ENCODE measurements around the gene SLC2A13. TPM values are rescaled to one million over a fixed set of nuclear protein-coding genes. Genes with fewer than 3 reads are reported as not detected.

Gene SLC2A13
- total and polyA plus RNA-seq, 4 donors, result 1.9 to 20.2 (median 6.9) TPM

GRCh38 chr12:39959467-39959866 lies 146.4 kb downstream of the SLC2A13 start:
- H3K4me1 ChIP-seq (ENCODE audit: control insufficient read depth in 4 of 4, insufficient read depth in 4 of 4, low read length in 3 of 4), result no peaks in the 10 kb centered on the region
- no peak overlapping the region for H3K27ac ChIP-seq (ENCODE audit: low read depth in 1 of 2, low read length in 2 of 2)
- H3K4me3 ChIP-seq (ENCODE audit: low read depth in 1 of 3, low read length in 3 of 3), result no peak overlapping the region
- H3K27me3 ChIP-seq (ENCODE audit: control insufficient read depth in 4 of 4, insufficient read depth in 4 of 4, low read length in 3 of 4), result no peaks in the 10 kb centered on the region
- 95% methylated on average over 2 of the region's 2 CpGs for WGBS
- H3K9ac ChIP-seq (ENCODE audit: low read depth in 1 of 2, low read length in 2 of 2), result no peak overlapping the region
- TF ChIP-seq TAF1 (conservative IDR thresholded peaks at IDR 0.05) (no peak), RXRA (IDR thresholded peaks at IDR 0.05) (no peak), GABPA (IDR thresholded peaks at IDR 0.05 in 1 of 2, conservative IDR thresholded peaks at IDR 0.05 in 1 of 2) (no peak), FOXA2 (IDR thresholded peaks at IDR 0.05) (no peak), RAD21 (IDR thresholded peaks at IDR 0.05) (no peak), JUND (IDR thresholded peaks at IDR 0.05) (no peak), REST (IDR thresholded peaks at IDR 0.05) (no peak), NR2F2 (IDR thresholded peaks at IDR 0.05) (no peak), HNF4A (conservative IDR thresholded peaks at IDR 0.05) (no peak), EGR1 (IDR thresholded peaks at IDR 0.05; ENCODE audit: low read depth in 2 of 2) (no peak), HNF4G (IDR thresholded peaks at IDR 0.05) (no peak), SP1 (IDR thresholded peaks at IDR 0.05) (no peak), FOXA1 (IDR thresholded peaks at IDR 0.05) (no peak), YY1 (IDR thresholded peaks at IDR 0.05) (no peak)
- TF ChIP-seq, protein P1, sequence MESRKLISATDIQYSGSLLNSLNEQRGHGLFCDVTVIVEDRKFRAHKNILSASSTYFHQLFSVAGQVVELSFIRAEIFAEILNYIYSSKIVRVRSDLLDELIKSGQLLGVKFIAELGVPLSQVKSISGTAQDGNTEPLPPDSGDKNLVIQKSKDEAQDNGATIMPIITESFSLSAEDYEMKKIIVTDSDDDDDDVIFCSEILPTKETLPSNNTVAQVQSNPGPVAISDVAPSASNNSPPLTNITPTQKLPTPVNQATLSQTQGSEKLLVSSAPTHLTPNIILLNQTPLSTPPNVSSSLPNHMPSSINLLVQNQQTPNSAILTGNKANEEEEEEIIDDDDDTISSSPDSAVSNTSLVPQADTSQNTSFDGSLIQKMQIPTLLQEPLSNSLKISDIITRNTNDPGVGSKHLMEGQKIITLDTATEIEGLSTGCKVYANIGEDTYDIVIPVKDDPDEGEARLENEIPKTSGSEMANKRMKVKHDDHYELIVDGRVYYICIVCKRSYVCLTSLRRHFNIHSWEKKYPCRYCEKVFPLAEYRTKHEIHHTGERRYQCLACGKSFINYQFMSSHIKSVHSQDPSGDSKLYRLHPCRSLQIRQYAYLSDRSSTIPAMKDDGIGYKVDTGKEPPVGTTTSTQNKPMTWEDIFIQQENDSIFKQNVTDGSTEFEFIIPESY (IDR thresholded peaks at IDR 0.05), result no peak
- TF ChIP-seq, protein P2, sequence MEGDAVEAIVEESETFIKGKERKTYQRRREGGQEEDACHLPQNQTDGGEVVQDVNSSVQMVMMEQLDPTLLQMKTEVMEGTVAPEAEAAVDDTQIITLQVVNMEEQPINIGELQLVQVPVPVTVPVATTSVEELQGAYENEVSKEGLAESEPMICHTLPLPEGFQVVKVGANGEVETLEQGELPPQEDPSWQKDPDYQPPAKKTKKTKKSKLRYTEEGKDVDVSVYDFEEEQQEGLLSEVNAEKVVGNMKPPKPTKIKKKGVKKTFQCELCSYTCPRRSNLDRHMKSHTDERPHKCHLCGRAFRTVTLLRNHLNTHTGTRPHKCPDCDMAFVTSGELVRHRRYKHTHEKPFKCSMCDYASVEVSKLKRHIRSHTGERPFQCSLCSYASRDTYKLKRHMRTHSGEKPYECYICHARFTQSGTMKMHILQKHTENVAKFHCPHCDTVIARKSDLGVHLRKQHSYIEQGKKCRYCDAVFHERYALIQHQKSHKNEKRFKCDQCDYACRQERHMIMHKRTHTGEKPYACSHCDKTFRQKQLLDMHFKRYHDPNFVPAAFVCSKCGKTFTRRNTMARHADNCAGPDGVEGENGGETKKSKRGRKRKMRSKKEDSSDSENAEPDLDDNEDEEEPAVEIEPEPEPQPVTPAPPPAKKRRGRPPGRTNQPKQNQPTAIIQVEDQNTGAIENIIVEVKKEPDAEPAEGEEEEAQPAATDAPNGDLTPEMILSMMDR (IDR thresholded peaks at IDR 0.05; ENCODE audit: low read depth, low read length, missing input control), result no peak
- TF ChIP-seq, protein P3, sequence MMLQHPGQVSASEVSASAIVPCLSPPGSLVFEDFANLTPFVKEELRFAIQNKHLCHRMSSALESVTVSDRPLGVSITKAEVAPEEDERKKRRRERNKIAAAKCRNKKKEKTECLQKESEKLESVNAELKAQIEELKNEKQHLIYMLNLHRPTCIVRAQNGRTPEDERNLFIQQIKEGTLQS (IDR thresholded peaks at IDR 0.05), result no peak
- TF ChIP-seq, protein P4, sequence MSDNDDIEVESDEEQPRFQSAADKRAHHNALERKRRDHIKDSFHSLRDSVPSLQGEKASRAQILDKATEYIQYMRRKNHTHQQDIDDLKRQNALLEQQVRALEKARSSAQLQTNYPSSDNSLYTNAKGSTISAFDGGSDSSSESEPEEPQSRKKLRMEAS (IDR thresholded peaks at IDR 0.05), result no peak
- no peak for DNase-seq (ENCODE audit: low spot score)
- H3K9me3 ChIP-seq (ENCODE audit: control insufficient read depth in 4 of 4, low read length in 3 of 4), result no peaks in the 10 kb centered on the region
- H3K36me3 ChIP-seq (ENCODE audit: control insufficient read depth in 4 of 4, insufficient read depth in 3 of 4, low read depth in 1 of 4, low read length in 3 of 4), result no peaks in the 10 kb centered on the region
